Panc1 (cell line): ENCODE measurements around the gene NRG2. TPM values are rescaled to one million over a fixed set of nuclear protein-coding genes. Genes with fewer than 3 reads are reported as not detected.

Experiments used
- ATAC-seq: fragments of 200-7000 bp; cut with Tn5 transposase; 2 replicates; pipeline ENCODE4 v1.9.1; 2020; ENCODE audit warnings: mild to moderate bottlenecking, moderate library complexity
- BruUV-seq: library from RNA; stranded (reverse); fragments of 400-500 nt; replicated peaks from 2 replicates; lab custom pipeline; 2021; lab: Mats Ljungman, UMichigan
- CTCF ChIA-PET: fragments of 300-600 bp; sonication (Branson Sonifier 250); formaldehyde crosslinking; loops from one replicate; lab custom pipeline; 2022; ENCODE audit warnings: antibody characterized with exemption; lab: Charles Lee
- POLR2A ChIA-PET: fragments of 300-600 bp; sonication (Branson Sonifier 250); formaldehyde crosslinking; loops from one replicate; lab custom pipeline; 2022; ENCODE audit warnings: antibody characterized with exemption; lab: Charles Lee
- DNase-seq: peaks from one replicate; pipeline ENCODE4 v3.0.0-alpha.2; 2010; ENCODE audit warnings: low read depth, low spot score
- H3K27ac ChIP-seq: 2 replicates; pipeline ENCODE4 v1.5.1; 2011; ENCODE audit warnings: mild to moderate bottlenecking, low read length, inconsistent platforms
- H3K27me3 ChIP-seq: fragments of 200-500 bp; sonication (Bioruptor generic); 2 replicates; pipeline ENCODE4 v1.6.0; 2014; ENCODE audit warnings: low read length, inconsistent platforms; ENCODE audit not compliant: control insufficient read depth, insufficient read depth
- H3K36me3 ChIP-seq: fragments of 200-500 bp; sonication (Bioruptor generic); 2 replicates; pipeline ENCODE4 v1.5.1; 2014; ENCODE audit warnings: inconsistent platforms, mild to moderate bottlenecking, low read length, moderate library complexity; ENCODE audit not compliant: control insufficient read depth, insufficient read depth
- H3K4me1 ChIP-seq: 2 replicates; pipeline ENCODE4 v1.5.1; 2011; ENCODE audit warnings: inconsistent platforms, mild to moderate bottlenecking, low read length, moderate library complexity; ENCODE audit not compliant: control insufficient read depth, insufficient read depth
- H3K4me3 ChIP-seq, 2 experiments: 2 replicates each; pipeline ENCODE4 v1.5.1; 2011 to 2012; ENCODE audit warnings: low read depth in 2 of 2, low read length in 2 of 2, mild to moderate bottlenecking in 2 of 2, inconsistent platforms in 1 of 2, moderate library complexity in 1 of 2
- H3K9me3 ChIP-seq: fragments of 200-500 bp; sonication (Bioruptor generic); 2 replicates; pipeline ENCODE4 v1.5.1; 2014; ENCODE audit warnings: low read depth, mild to moderate bottlenecking, inconsistent platforms, low read length, moderate library complexity; ENCODE audit not compliant: control insufficient read depth, insufficient read depth
- CTCF ChIP-seq: fragments of 450-650 bp; IDR thresholded peaks from 2 replicates; pipeline ENCODE4 v1.5.1; 2017; ENCODE audit warnings: mild to moderate bottlenecking
- POLR2AphosphoS5 ChIP-seq: IDR thresholded peaks from 2 replicates; pipeline ENCODE4 v1.6.1; 2012; ENCODE audit warnings: mild to moderate bottlenecking, low read depth, low read length, moderate library complexity
- SIN3A ChIP-seq: IDR thresholded peaks from 2 replicates; pipeline ENCODE4 v1.6.1; 2012; ENCODE audit warnings: low read depth, mild to moderate bottlenecking, low read length, moderate library complexity, borderline replicate concordance; ENCODE audit not compliant: insufficient read depth
- TCF7L2 ChIP-seq: IDR thresholded peaks from 2 replicates; pipeline ENCODE4 v1.6.1; 2011; ENCODE audit warnings: mild to moderate bottlenecking, low read depth, low read length, inconsistent platforms
- in situ Hi-C: cut with HindIII; loops from 2 replicates; pipeline ENCODE4 v1.10.0; 2016; ENCODE audit warnings: low sequenced_read_pairs, low pct_unique_long_range_greater_than_20kb
- intact Hi-C: fragments of 100-400 bp; cut with micrococcal nuclease; formaldehyde crosslinking; loops from one replicate; pipeline ENCODE4 v1.10.0; 2022; ENCODE audit not compliant: unreplicated experiment
- total RNA-seq: library from RNA; stranded (reverse); gene quantifications from one replicate; pipeline ENCODE4 v1.2.1, GENCODE V29; 2021; ENCODE audit not compliant: unreplicated experiment
- TF ChIP-seq, protein P1 (sequence below), 2 experiments: IDR thresholded peaks; 2 replicates each; pipeline ENCODE4 v1.6.1; 2011 to 2012; ENCODE audit warnings: low read depth in 2 of 2, control low read depth in 1 of 2, low read length in 1 of 2, mild to moderate bottlenecking in 1 of 2, moderate library complexity in 1 of 2; ENCODE audit not compliant: insufficient read depth in 1 of 2

NRG2 gene
- total RNA-seq, 1 experiment from 2014 or later, result 20.2 TPM

- intact Hi-C loops (loop anchor here (10.0 kb wide), 1 partner anchor 170 kb away; no protein-coding TSS in a partner anchor), in situ Hi-C loops (no loop called here)
- peak overlapping the region; percentile 8; the same call in 1 of the 2 replicates for H3K27ac ChIP-seq
- no peak overlapping the region for H3K4me3 ChIP-seq
- H3K36me3 ChIP-seq, result no peaks in the 10 kb centered on the region
- H3K27me3 ChIP-seq, result no peaks in the 10 kb centered on the region
- peaks cover 17% of the 10 kb centered on the region for H3K4me1 ChIP-seq
- ATAC-seq (peak; percentile 62), DNase-seq (no peak)
- POLR2A ChIA-PET, result interaction anchor here (0.6 kb wide), 2 partner anchors 13 to 159 kb away, joined by 7 to 10 read pairs; no protein-coding TSS in a partner anchor
- no TSS peak for BruUV-seq
- TF ChIP-seq SIN3A (no peak), CTCF (no peak), POLR2AphosphoS5 (no peak), TCF7L2 (no peak)
- TF ChIP-seq, protein P1, sequence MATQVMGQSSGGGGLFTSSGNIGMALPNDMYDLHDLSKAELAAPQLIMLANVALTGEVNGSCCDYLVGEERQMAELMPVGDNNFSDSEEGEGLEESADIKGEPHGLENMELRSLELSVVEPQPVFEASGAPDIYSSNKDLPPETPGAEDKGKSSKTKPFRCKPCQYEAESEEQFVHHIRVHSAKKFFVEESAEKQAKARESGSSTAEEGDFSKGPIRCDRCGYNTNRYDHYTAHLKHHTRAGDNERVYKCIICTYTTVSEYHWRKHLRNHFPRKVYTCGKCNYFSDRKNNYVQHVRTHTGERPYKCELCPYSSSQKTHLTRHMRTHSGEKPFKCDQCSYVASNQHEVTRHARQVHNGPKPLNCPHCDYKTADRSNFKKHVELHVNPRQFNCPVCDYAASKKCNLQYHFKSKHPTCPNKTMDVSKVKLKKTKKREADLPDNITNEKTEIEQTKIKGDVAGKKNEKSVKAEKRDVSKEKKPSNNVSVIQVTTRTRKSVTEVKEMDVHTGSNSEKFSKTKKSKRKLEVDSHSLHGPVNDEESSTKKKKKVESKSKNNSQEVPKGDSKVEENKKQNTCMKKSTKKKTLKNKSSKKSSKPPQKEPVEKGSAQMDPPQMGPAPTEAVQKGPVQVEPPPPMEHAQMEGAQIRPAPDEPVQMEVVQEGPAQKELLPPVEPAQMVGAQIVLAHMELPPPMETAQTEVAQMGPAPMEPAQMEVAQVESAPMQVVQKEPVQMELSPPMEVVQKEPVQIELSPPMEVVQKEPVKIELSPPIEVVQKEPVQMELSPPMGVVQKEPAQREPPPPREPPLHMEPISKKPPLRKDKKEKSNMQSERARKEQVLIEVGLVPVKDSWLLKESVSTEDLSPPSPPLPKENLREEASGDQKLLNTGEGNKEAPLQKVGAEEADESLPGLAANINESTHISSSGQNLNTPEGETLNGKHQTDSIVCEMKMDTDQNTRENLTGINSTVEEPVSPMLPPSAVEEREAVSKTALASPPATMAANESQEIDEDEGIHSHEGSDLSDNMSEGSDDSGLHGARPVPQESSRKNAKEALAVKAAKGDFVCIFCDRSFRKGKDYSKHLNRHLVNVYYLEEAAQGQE (IDR thresholded peaks at IDR 0.05; ENCODE audit: insufficient read depth in 1 of 2, low read depth in 2 of 2, low read length in 1 of 2), result no peak
- no peaks in the 10 kb centered on the region for H3K9me3 ChIP-seq
- CTCF ChIA-PET, result interaction anchor here (1.8 kb wide), 1 partner anchor 16 kb away, joined by 6 read pairs; no protein-coding TSS in a partner anchor
Observed at GRCh38 chr5:139985290-139985689, 57.8 kb downstream of the NRG2 start.

GRCh38 chr5:139984816-139985215 is 58.3 kb downstream of the NRG2 start:
- TSS peak; percentile 9 for BruUV-seq
- DNase-seq (no peak), ATAC-seq (no peak)
- intact Hi-C loops, result loop anchor here (10.0 kb wide), 1 partner anchor 170 kb away; no protein-coding TSS in a partner anchor
- CTCF ChIA-PET, result interaction anchor here (1.8 kb wide), 1 partner anchor 16 kb away, joined by 6 read pairs; no protein-coding TSS in a partner anchor
- Histone ChIP-seq H3K27ac (no peak overlapping the region; the same call in 1 of the 2 replicates), H3K36me3 (no peaks in the 10 kb centered on the region), H3K9me3 (no peaks in the 10 kb centered on the region), H3K4me3 (no peak overlapping the region), H3K4me1 (peaks cover 17% of the 10 kb centered on the region), H3K27me3 (no peaks in the 10 kb centered on the region)
- in situ Hi-C loops, result no loop called here
- POLR2A ChIA-PET, result no interaction called here
- TF ChIP-seq SIN3A, result no peak
- TF ChIP-seq CTCF, result no peak
- no peak for TF ChIP-seq TCF7L2
- TF ChIP-seq, protein P1 (IDR thresholded peaks at IDR 0.05; ENCODE audit: insufficient read depth in 1 of 2, low read depth in 2 of 2, low read length in 1 of 2), result no peak
- no peak for TF ChIP-seq POLR2AphosphoS5
